ENCODE results near the gene TSPAN16.
"Not testable (repeated sequence)": the region's sequence is repeated elsewhere in the genome, so short reads cannot be mapped to it uniquely, and the experiment has no call there.

- TF ChIP-seq CTCF, POLR2A (IDR thresholded peaks at IDR 0.05): not testable (repeated sequence)
Measured at GRCh38 chr19:11320278-11320995, 24.5 kb downstream of the TSPAN16 start.

Data from heart left ventricle (tissue), 13 donors.